Spleen (tissue), 7 donors: Measurements from ENCODE around the gene PSMA7.

ENCODE experiments used
- CTCF ChIP-seq, 11 experiments: fragments of 200-600 bp in 7 of 11; fragments of 450-650 bp in 4 of 11; sonication (generic) in 4 of 11; IDR thresholded peaks in 8 of 11; conservative IDR thresholded peaks in 3 of 11; 1 replicate in 7 of 11; 2 replicates in 4 of 11; pipeline versions ENCODE4 v1.4.0 to v1.8.0; 2016 to 2021; ENCODE audit warnings: antibody characterized with exemption in 11 of 11, inconsistent platforms in 4 of 11, mild to moderate bottlenecking in 1 of 11
- POLR2AphosphoS5 ChIP-seq, 3 donors: sonication (generic); formaldehyde crosslinking; IDR thresholded peaks; one replicate each; pipeline ENCODE4 v1.5.1; 2017; ENCODE audit warnings: antibody characterized with exemption in 3 of 3
- donor health status: DM: no; HTN: no; CAD: no; lungs with moderate emphysema.
- donor health status: DM: no; HTN: no; CAD: no.
- donor health status: DM: no; HTN: no; CAD: no.

GRCh38 chr20:62160876-62161275 lies 17.7 kb upstream of the PSMA7 start:
- TF ChIP-seq CTCF (IDR thresholded peaks at IDR 0.05 in 8 of 11, conservative IDR thresholded peaks at IDR 0.05 in 3 of 11), result no peak
- no peak for TF ChIP-seq POLR2AphosphoS5 (IDR thresholded peaks at IDR 0.05)
